Measurements from ENCODE around the gene TMEM87A.

Gene TMEM87A

GRCh38 chr15:42163291-42163690, 109.9 kb downstream of the TMEM87A start:
- DNase-seq (ENCODE audit: low spot score) (no peak), FAIRE-seq (peak; percentile 68)

Data from urothelium cell line (cell line).